WTC11 (cell line): ENCODE data around the gene TRAP1. TPM values are rescaled to one million over a fixed set of nuclear protein-coding genes. Genes with fewer than 3 reads are reported as not detected.
A peak's percentile ranks its signal among the peaks of the same experiment; 100 is the strongest.

Source experiments
- ATAC-seq: fragments of 200-7000 bp; cut with Tn5 transposase; 2 replicates; pipeline ENCODE4 v1.10.0; 2021; ENCODE audit warnings: mild to moderate bottlenecking, moderate library complexity
- CTCF ChIA-PET: fragments of 300-600 bp; sonication (Branson Sonifier 250); formaldehyde crosslinking; loops from one replicate; lab custom pipeline; 2021; ENCODE audit warnings: antibody characterized with exemption; lab: Charles Lee
- POLR2A ChIA-PET: fragments of 350-600 bp; sonication (Branson Sonifier 250); formaldehyde crosslinking; loops from one replicate; lab custom pipeline; 2021; ENCODE audit warnings: antibody characterized with exemption; lab: Charles Lee
- DNase-seq: peaks from one replicate; pipeline ENCODE4 v3.0.0; 2021; ENCODE audit warnings: low spot score
- H3K27ac Mint-ChIP-seq: 2 replicates; pipeline ENCODE4 v1.8.0; 2021; ENCODE audit warnings: mixed read lengths
- H3K27me3 Mint-ChIP-seq: 2 replicates; pipeline ENCODE4 v1.8.0; 2021; ENCODE audit warnings: low read depth, mild to moderate bottlenecking, moderate library complexity, mixed read lengths
- H3K36me3 Mint-ChIP-seq: 2 replicates; pipeline ENCODE4 v1.8.0; 2021; ENCODE audit warnings: mixed read lengths
- H3K4me1 Mint-ChIP-seq: 2 replicates; pipeline ENCODE4 v1.8.0; 2022; ENCODE audit warnings: mixed read lengths
- H3K4me3 Mint-ChIP-seq: 2 replicates; pipeline ENCODE4 v1.8.0; 2021; ENCODE audit warnings: mild to moderate bottlenecking, moderate library complexity, mixed read lengths
- H3K9me3 Mint-ChIP-seq: 2 replicates; pipeline ENCODE4 v1.8.0; 2021; ENCODE audit warnings: mixed read lengths
- ATF1 ChIP-seq: sonication (generic); formaldehyde crosslinking; IDR thresholded peaks from 2 replicates; pipeline ENCODE4 v1.8.1; 2023; ENCODE audit warnings: mild to moderate bottlenecking, moderate library complexity, missing genetic modification reagents
- CDX4 ChIP-seq: fragments of 250-450 bp; sonication (Bioruptor Pico); IDR thresholded peaks from 2 replicates; pipeline ENCODE4 v1.9.0; 2021; ENCODE audit warnings: moderate library complexity, mild to moderate bottlenecking, inconsistent platforms, borderline replicate concordance
- ELF4 ChIP-seq: sonication (generic); formaldehyde crosslinking; IDR thresholded peaks from 2 replicates; pipeline ENCODE4 v1.8.1; 2022; ENCODE audit warnings: low read depth, mild to moderate bottlenecking, moderate library complexity, missing genetic modification reagents
- EMX1 ChIP-seq: fragments of 250-450 bp; sonication (Bioruptor Pico); IDR thresholded peaks from 2 replicates; pipeline ENCODE4 v1.8.0; 2021; ENCODE audit warnings: mild to moderate bottlenecking
- FOXP1 ChIP-seq: sonication (generic); formaldehyde crosslinking; IDR thresholded peaks from 2 replicates; pipeline ENCODE4 v1.8.0; 2022; ENCODE audit warnings: missing genetic modification reagents, mild to moderate bottlenecking, moderate library complexity, borderline replicate concordance
- GRHL2 ChIP-seq: fragments of 250-450 bp; sonication (Bioruptor Pico); IDR thresholded peaks from 2 replicates; pipeline ENCODE4 v1.8.0; 2022; ENCODE audit warnings: mild to moderate bottlenecking, moderate library complexity; ENCODE audit not compliant: insufficient replicate concordance, severe bottlenecking
- KAT7 ChIP-seq: sonication (generic); formaldehyde crosslinking; IDR thresholded peaks from 2 replicates; pipeline ENCODE4 v1.8.1; 2023; ENCODE audit warnings: missing genetic modification reagents, mild to moderate bottlenecking, borderline replicate concordance
- MLX ChIP-seq: sonication (generic); formaldehyde crosslinking; IDR thresholded peaks from 2 replicates; pipeline ENCODE4 v1.8.1; 2023; ENCODE audit warnings: mild to moderate bottlenecking, missing genetic modification reagents, moderate library complexity
- NFATC4 ChIP-seq: fragments of 250-450 bp; sonication (Bioruptor Pico); IDR thresholded peaks from 2 replicates; pipeline ENCODE4 v1.9.0; 2021; ENCODE audit warnings: mild to moderate bottlenecking
- NFE2L1 ChIP-seq: sonication (generic); formaldehyde crosslinking; IDR thresholded peaks from 2 replicates; pipeline ENCODE4 v1.8.1; 2023; ENCODE audit warnings: missing genetic modification reagents
- NFYB ChIP-seq: sonication (generic); formaldehyde crosslinking; conservative IDR thresholded peaks from 2 replicates; pipeline ENCODE4 v1.8.0; 2022; ENCODE audit warnings: low read depth, missing genetic modification reagents
- OVOL2 ChIP-seq: fragments of 250-450 bp; sonication (Bioruptor Pico); IDR thresholded peaks from 2 replicates; pipeline ENCODE4 v1.9.0; 2021; ENCODE audit warnings: mild to moderate bottlenecking, borderline replicate concordance
- RELA ChIP-seq: sonication (generic); formaldehyde crosslinking; IDR thresholded peaks from 2 replicates; pipeline ENCODE4 v1.8.1; 2022; ENCODE audit warnings: missing genetic modification reagents, mild to moderate bottlenecking, borderline replicate concordance
- TEAD1 ChIP-seq: sonication (generic); formaldehyde crosslinking; IDR thresholded peaks from 2 replicates; pipeline ENCODE4 v1.8.0; 2022; ENCODE audit warnings: mild to moderate bottlenecking, missing genetic modification reagents
- TP53 ChIP-seq: sonication (generic); formaldehyde crosslinking; IDR thresholded peaks from 2 replicates; pipeline ENCODE4 v1.8.1; 2023; ENCODE audit warnings: mild to moderate bottlenecking, missing genetic modification reagents
- USF1 ChIP-seq: sonication (generic); formaldehyde crosslinking; IDR thresholded peaks from 2 replicates; pipeline ENCODE4 v1.8.0; 2022; ENCODE audit warnings: mild to moderate bottlenecking, missing genetic modification reagents
- ZNF138 ChIP-seq: sonication (generic); formaldehyde crosslinking; conservative IDR thresholded peaks from 2 replicates; pipeline ENCODE4 v1.8.1; 2022; ENCODE audit warnings: mild to moderate bottlenecking, moderate library complexity, missing genetic modification reagents
- ZSCAN18 ChIP-seq: fragments of 250-450 bp; sonication (Bioruptor Pico); IDR thresholded peaks from 2 replicates; pipeline ENCODE4 v2.1.2; 2022; ENCODE audit warnings: mild to moderate bottlenecking, moderate library complexity
- total RNA-seq: library from RNA; stranded (reverse); gene quantifications from 3 replicates; pipeline ENCODE4 v1.2.3, GENCODE V29; 2021
- TF ChIP-seq, protein P1 (sequence below): sonication (generic); formaldehyde crosslinking; IDR thresholded peaks from 2 replicates; pipeline ENCODE4 v1.8.0; 2022; ENCODE audit warnings: mild to moderate bottlenecking, missing genetic modification reagents
- TF ChIP-seq, protein P2 (sequence below): sonication (generic); formaldehyde crosslinking; conservative IDR thresholded peaks from 2 replicates; pipeline ENCODE4 v1.8.1; 2023; ENCODE audit warnings: mild to moderate bottlenecking, low read depth, missing genetic modification reagents, moderate library complexity
- TF ChIP-seq, protein P3 (sequence below): sonication (generic); formaldehyde crosslinking; IDR thresholded peaks from 2 replicates; pipeline ENCODE4 v1.8.1; 2022; ENCODE audit warnings: mild to moderate bottlenecking, missing genetic modification reagents, moderate library complexity, borderline replicate concordance
- TF ChIP-seq, protein P4 (sequence below): fragments of 250-450 bp; sonication (Bioruptor Pico); IDR thresholded peaks from 2 replicates; pipeline ENCODE4 v1.9.0; 2021; ENCODE audit warnings: mild to moderate bottlenecking, borderline replicate concordance

Gene TRAP1
- total RNA-seq, 1 experiment from 2014 or later, result 285 TPM

DNA sequence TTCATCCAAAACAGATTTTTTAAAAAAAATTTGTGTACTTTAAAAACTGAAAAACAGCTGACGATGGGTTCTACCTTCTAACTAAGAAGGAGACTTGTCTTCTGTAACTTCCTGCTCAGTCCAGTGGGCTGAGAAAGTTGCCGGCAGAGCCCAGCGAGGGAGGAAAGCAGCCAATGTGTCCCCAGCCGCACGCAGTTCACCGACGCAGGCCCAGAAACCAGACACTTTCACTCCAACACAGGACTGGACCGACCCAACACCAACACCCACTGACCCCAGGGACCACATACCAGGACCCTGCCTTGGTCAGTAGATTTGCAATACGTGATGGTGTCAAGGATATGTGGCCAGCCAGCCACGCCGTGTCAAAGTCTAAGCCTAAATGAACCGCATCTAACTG, 25.6 kb downstream of the TRAP1 start:
- TF ChIP-seq OVOL2 (CRISPR knock-in tag), result no peak
- no peak for TF ChIP-seq USF1 (CRISPR knock-in tag)
- no peak for TF ChIP-seq ATF1 (CRISPR knock-in tag)
- no peak for TF ChIP-seq NFE2L1 (CRISPR knock-in tag)
- TF ChIP-seq EMX1 (CRISPR knock-in tag), result no peak
- no peak for TF ChIP-seq NFATC4 (CRISPR knock-in tag)
- TF ChIP-seq GRHL2 (CRISPR knock-in tag), result no peak
- TF ChIP-seq, protein P1, sequence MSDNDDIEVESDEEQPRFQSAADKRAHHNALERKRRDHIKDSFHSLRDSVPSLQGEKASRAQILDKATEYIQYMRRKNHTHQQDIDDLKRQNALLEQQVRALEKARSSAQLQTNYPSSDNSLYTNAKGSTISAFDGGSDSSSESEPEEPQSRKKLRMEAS (CRISPR knock-in tag), result no peak
- no peak for TF ChIP-seq NFYB (CRISPR knock-in tag)
- TF ChIP-seq, protein P2, sequence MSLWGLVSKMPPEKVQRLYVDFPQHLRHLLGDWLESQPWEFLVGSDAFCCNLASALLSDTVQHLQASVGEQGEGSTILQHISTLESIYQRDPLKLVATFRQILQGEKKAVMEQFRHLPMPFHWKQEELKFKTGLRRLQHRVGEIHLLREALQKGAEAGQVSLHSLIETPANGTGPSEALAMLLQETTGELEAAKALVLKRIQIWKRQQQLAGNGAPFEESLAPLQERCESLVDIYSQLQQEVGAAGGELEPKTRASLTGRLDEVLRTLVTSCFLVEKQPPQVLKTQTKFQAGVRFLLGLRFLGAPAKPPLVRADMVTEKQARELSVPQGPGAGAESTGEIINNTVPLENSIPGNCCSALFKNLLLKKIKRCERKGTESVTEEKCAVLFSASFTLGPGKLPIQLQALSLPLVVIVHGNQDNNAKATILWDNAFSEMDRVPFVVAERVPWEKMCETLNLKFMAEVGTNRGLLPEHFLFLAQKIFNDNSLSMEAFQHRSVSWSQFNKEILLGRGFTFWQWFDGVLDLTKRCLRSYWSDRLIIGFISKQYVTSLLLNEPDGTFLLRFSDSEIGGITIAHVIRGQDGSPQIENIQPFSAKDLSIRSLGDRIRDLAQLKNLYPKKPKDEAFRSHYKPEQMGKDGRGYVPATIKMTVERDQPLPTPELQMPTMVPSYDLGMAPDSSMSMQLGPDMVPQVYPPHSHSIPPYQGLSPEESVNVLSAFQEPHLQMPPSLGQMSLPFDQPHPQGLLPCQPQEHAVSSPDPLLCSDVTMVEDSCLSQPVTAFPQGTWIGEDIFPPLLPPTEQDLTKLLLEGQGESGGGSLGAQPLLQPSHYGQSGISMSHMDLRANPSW (CRISPR knock-in tag), result no peak
- TF ChIP-seq, protein P3, sequence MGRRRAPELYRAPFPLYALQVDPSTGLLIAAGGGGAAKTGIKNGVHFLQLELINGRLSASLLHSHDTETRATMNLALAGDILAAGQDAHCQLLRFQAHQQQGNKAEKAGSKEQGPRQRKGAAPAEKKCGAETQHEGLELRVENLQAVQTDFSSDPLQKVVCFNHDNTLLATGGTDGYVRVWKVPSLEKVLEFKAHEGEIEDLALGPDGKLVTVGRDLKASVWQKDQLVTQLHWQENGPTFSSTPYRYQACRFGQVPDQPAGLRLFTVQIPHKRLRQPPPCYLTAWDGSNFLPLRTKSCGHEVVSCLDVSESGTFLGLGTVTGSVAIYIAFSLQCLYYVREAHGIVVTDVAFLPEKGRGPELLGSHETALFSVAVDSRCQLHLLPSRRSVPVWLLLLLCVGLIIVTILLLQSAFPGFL (CRISPR knock-in tag), result no peak
- no peak for TF ChIP-seq KAT7
- TF ChIP-seq TP53 (CRISPR knock-in tag), result no peak
- TF ChIP-seq ZSCAN18 (CRISPR knock-in tag), result no peak
- TF ChIP-seq RELA (CRISPR knock-in tag), result no peak
- H3K27ac Mint-ChIP-seq, result no peak overlapping the region
- H3K27me3 Mint-ChIP-seq, result no peaks in the 10 kb centered on the region
- H3K9me3 Mint-ChIP-seq, result no peaks in the 10 kb centered on the region
- no peak overlapping the region for H3K4me3 Mint-ChIP-seq
- peaks cover 26% of the 10 kb centered on the region for H3K36me3 Mint-ChIP-seq
- POLR2A ChIA-PET, result no interaction called here
- peaks cover 11% of the 10 kb centered on the region for H3K4me1 Mint-ChIP-seq
- DNase-seq, result no peak
- CTCF ChIA-PET, result interaction anchor here (1.0 to 2.0 kb wide), 8 partner anchors 12 to 247 kb away, joined by 4 to 10 read pairs (median 6); partner anchors contain the start of gene TRAP1
- no peak for ATAC-seq

- Mint-ChIP-seq H3K27ac (peak overlapping the region; percentile 86), H3K4me3 (no peak overlapping the region), H3K36me3 (peaks cover 29% of the 10 kb centered on the region), H3K9me3 (no peaks in the 10 kb centered on the region), H3K4me1 (peaks cover 9% of the 10 kb centered on the region), H3K27me3 (no peaks in the 10 kb centered on the region)
- POLR2A ChIA-PET, result no interaction called here
- no peak for DNase-seq
- CTCF ChIA-PET, result interaction anchor here (0.8 to 2.0 kb wide), 17 partner anchors 8 to 562 kb away, joined by 3 to 10 read pairs (median 5); partner anchors contain the start of genes DNASE1 and TRAP1
- ATAC-seq, result no peak
- TF ChIP-seq ELF4 (CRISPR knock-in tag), result no peak
- no peak for TF ChIP-seq CDX4 (CRISPR knock-in tag)
- no peak for TF ChIP-seq MLX (CRISPR knock-in tag)
- TF ChIP-seq ATF1 (CRISPR knock-in tag), result no peak
- TF ChIP-seq EMX1 (CRISPR knock-in tag), result no peak
- TF ChIP-seq, protein P4, sequence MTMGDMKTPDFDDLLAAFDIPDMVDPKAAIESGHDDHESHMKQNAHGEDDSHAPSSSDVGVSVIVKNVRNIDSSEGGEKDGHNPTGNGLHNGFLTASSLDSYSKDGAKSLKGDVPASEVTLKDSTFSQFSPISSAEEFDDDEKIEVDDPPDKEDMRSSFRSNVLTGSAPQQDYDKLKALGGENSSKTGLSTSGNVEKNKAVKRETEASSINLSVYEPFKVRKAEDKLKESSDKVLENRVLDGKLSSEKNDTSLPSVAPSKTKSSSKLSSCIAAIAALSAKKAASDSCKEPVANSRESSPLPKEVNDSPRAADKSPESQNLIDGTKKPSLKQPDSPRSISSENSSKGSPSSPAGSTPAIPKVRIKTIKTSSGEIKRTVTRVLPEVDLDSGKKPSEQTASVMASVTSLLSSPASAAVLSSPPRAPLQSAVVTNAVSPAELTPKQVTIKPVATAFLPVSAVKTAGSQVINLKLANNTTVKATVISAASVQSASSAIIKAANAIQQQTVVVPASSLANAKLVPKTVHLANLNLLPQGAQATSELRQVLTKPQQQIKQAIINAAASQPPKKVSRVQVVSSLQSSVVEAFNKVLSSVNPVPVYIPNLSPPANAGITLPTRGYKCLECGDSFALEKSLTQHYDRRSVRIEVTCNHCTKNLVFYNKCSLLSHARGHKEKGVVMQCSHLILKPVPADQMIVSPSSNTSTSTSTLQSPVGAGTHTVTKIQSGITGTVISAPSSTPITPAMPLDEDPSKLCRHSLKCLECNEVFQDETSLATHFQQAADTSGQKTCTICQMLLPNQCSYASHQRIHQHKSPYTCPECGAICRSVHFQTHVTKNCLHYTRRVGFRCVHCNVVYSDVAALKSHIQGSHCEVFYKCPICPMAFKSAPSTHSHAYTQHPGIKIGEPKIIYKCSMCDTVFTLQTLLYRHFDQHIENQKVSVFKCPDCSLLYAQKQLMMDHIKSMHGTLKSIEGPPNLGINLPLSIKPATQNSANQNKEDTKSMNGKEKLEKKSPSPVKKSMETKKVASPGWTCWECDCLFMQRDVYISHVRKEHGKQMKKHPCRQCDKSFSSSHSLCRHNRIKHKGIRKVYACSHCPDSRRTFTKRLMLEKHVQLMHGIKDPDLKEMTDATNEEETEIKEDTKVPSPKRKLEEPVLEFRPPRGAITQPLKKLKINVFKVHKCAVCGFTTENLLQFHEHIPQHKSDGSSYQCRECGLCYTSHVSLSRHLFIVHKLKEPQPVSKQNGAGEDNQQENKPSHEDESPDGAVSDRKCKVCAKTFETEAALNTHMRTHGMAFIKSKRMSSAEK (CRISPR knock-in tag), result no peak
- no peak for TF ChIP-seq TEAD1 (CRISPR knock-in tag)
- no peak for TF ChIP-seq RELA (CRISPR knock-in tag)
- TF ChIP-seq ZNF138, result no peak
- TF ChIP-seq FOXP1 (CRISPR knock-in tag), result no peak
Observed at GRCh38 chr16:3690980-3691720, 26.2 kb downstream of the TRAP1 start.
